Fibroblast of skin of abdomen (primary cell): ENCODE data around the gene FAM76B.

Experiments used
- DNase-seq: peaks from one replicate; pipeline ENCODE4 v3.0.0-alpha.2; 2013

FAM76B gene

DNA sequence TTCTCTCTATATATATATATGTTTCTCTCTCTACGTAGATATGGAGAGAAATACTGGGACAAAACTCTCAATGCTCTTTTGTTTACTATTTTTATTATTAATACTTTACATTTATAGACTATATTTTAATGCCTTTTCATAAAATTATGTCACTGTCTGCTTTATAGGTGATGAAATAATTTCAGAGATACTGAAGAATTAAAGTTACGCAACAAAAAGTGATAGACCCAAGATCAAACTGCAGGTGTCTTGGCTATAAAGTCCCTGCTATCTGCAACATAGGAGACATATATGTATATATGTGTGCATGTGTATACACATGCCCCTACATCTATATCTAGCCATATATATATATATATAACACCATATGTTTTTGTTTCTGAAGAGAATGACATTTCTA lies 60.8 kb downstream of the FAM76B start:
- no peak for DNase-seq

DNA sequence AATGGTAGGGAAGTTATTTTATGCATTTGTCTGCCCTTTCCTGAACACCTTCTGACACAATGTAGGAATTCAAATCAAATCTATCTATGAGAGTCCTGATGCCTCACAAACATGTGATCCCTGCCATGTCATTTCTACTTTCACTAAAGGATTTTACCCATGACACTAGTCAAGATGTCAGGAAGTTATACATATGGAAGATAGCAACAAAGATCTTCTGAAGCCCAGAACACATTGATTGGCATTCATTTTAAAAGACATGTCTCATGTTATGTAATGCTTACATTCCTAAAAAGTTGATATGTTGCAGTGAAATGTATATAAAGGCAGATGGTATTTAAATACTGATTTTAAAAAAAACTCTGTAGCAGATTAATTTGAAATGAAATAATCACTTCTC lies 61.5 kb downstream of the FAM76B start:
- DNase-seq = no peak

DNA sequence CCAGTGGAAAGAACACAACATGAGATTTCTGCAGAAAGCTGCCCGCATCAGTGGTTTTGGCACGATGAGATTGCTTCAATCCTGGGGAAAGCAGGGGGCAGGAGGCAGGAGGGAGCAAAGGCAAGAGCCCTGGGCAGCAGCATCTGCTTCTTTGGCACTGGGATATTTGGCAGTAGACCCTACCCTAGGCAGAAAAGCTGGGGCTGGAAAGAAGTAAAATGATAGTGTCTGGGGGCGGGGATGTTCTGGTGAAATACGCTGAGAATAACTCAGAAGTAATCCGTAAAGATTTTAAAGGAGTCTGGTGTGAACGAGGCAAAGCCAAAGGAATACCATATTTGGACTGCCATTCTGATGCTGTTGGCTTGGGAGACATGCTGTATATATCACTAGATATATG lies 62.0 kb downstream of the FAM76B start:
- DNase-seq = no peak

DNA sequence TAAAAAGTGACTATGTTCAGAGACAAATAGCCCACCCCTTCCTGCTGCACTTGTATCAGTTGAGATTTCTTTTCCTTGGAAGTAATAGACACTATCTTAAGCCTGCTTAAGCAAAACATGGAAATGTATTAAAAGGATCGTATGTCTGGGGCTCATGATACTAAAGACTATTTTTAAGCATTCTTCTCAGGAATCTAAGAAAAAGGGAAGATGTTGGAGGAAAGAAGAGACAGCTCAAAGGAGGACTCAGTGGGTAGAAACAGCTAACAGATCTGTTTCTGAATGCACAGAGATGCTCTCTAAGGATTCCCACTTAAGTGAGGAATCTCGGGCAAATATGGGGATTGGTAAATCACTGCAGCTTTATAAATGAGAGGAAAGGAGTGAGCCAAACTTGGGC lies 62.5 kb downstream of the FAM76B start:
- no peak for DNase-seq

DNA sequence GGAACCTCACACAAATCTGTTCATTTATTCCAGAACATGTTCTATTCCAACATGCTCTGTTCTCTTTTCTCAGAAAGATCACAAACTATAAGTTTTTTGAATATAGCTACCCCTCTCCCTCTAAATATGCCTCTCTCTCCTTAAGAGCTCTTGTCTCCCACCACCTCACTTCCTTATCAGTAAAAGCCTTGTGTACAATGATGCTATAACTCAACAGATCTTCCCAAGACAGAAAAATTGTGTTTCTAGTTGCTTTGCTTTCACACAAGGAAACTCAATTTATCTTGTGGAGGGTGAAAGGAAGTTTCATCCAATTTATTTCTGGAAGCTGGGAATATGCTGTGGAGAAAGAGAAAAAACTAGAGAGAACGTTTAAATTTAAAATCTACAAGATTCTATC lies 64.4 kb downstream of the FAM76B start:
- no peak for DNase-seq

DNA sequence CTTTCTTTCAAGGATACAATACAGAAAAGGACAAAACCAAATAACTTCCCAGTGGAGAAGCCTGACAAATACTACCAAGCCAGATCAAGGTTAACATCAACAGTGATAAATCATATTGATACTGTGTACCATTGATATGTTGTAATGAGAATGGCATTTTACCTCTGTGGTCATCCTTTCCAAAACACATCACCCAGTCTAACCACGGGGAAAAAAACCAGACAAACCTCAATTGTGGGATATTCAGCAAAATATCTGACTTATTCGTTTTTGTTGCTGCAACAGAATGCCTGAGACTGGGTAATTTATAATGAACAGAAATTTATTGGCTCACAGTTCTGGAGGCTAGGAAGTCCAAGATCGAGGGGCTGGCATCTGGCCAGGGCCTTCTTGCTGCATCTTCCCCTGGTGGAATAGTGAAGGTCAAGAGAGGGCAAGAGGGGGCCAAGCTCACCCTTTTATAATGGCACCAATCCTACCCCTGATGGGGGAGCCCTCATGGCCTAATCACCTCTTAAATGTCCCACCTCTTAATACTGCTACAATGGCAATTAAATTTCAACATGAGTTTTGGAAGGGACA lies 66.1 kb downstream of the FAM76B start:
- DNase-seq = no peak

DNA sequence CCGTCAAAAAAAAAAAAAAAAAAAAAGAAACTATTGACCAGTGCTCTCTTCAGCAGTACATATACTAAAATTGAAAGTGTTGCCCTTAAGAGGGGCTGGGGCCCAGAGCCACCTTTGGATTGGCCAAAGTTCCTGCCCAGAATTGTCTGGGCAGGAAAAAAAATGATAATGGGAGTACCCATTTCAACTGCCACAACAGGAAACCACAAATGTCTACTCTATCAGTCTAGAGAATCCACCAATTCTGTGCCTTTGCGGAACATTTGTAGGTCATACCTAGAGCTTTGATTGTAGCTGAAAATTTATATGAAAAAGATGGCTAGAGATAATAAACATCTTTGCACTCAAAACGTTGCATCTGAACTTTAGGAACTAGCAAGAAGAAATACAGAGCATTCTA lies 69.4 kb downstream of the FAM76B start:
- DNase-seq = no peak
